GM12892 (cell line): Measurements from ENCODE around the gene HOXA11. TPM values are rescaled to one million over a fixed set of nuclear protein-coding genes. Genes with fewer than 3 reads are reported as not detected.

Experiments
- DNase-seq: peaks from one replicate; pipeline ENCODE4 v3.0.0; 2011; ENCODE audit not compliant: insufficient read length
- FAIRE-seq: peaks from 2 replicates; lab custom pipeline; 2011; peaks lifted over from hg19 to GRCh38; lab: Jason Lieb, UNC
- POLR2A ChIP-seq: IDR thresholded peaks from 2 replicates; pipeline ENCODE4 v1.6.1; 2011; ENCODE audit warnings: low read depth, low read length, control low read depth
- POLR2AphosphoS5 ChIP-seq: IDR thresholded peaks from 2 replicates; pipeline ENCODE4 v1.6.1; 2011; ENCODE audit warnings: low read depth, low read length, control low read depth
- TAF1 ChIP-seq: IDR thresholded peaks from 2 replicates; pipeline ENCODE4 v1.6.1; 2011; ENCODE audit warnings: low read depth, mild to moderate bottlenecking, control low read depth, low read length, borderline replicate concordance
- polyA plus RNA-seq: library from polyadenylated mRNA; unstranded; fragments of >200 nt; gene quantifications from one replicate; pipeline ENCODE4 v1.2.1, GENCODE V29; 2012; ENCODE audit warnings: missing spikeins, inconsistent platforms; ENCODE audit not compliant: missing spikeins

Gene HOXA11
- polyA plus RNA-seq, result not detected

DNA sequence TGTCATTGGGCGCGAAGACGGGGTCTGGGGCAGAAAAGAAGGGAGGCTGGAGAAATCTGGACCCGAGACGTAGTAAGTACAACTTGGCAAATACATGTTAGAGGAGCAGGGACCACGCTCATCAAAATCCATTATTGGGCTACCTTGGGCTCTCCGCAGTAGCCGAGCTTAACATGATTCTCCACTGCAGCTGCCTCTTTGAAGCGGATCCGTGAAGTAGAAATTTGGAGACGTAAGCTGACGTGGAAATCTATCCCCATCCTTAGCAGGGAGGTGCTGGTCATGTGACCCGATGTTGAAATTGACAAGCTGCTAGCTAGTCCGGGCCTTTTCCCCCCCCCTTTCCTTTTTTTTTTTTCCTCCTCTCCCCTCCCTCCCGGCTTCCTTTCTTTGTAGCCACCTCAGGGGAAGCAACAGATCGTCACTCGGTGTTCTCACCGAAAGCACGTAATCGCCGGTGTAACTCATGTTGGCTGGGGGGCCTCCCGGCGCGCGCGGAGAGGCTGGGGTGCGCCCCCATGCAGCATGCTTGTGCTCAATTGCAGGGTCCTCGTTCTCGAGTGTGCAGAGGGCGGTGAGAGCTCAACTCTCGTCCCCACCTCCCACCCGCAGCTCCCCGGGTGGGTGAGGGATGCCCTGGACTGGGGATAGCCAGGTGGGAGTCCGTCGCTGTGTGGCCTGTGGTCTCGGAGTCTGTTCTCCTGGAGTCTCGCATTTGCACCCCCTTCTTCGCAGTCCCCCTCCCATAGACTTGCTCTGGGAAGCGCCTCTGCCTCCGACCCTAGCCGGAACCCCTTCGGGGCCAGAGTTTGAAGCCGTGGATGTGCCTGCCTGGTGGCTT, at the start of gene HOXA11:
Gene HOXA11 (minus strand): TSS at position 220 of the 841 bp plus-strand sequence. CDS start 88 bp downstream, at position 132.
- DNase-seq (no peak), FAIRE-seq (no peak)
- TF ChIP-seq POLR2A (no peak), POLR2AphosphoS5 (no peak), TAF1 (no peak)

DNA sequence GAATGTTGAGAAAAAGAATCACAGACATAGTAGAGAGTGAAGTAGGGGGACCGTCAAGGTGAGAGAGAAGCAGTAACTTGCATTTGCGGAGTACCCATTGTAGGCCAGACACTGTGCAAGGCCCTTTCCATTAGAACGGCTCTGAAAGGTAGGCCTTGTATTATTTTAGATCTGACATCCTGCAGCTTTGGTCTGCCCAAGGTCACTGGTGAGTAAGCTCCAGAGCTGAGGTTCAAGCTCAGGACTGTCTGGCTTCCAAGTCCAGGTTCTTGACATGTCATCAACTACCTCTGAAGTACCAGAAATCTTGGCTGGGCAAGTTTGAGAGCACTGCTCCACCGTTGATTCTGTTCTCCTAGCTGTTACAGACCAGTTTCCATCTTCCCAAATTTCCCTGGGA, 44.4 kb upstream of the HOXA11 start:
- no peak for TF ChIP-seq POLR2AphosphoS5
- DNase-seq (no peak), FAIRE-seq (no peak)

GRCh38 chr7:27224983-27225934, 40.2 kb upstream of the HOXA11 start:
- TF ChIP-seq TAF1 (no peak), POLR2AphosphoS5 (no peak), POLR2A (no peak)
- FAIRE-seq (no peak), DNase-seq (no peak)

DNA sequence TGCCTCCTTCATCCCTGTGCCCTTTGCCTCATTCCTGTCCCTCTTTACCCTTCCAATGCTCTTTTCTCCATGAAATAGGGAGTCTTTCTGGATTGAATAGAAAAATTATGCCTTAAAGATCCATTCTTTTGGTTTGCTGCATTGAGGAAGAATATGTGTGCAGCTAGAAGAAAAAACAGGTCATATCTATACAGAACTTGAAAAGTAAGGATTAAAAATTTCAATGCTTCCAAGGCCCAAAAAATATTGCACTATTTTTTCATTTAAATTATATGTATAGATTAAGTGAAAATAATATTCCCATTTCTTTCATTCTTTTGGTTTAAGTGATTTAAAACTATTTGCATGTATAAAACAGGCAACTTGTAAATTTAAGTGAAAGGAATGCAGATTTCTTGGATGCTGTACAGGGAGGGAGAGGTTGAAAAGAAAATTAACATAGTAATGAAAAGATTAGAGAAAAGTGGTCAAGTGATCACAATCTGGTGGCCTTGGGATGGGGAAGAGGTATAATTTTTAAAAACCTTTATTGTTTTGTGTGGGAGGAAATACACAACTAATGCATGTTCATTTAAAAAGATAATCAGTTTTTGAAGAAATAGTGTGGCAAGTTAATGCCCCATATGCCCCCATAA, 39.0 kb upstream of the HOXA11 start:
- FAIRE-seq, result no peak

DNA sequence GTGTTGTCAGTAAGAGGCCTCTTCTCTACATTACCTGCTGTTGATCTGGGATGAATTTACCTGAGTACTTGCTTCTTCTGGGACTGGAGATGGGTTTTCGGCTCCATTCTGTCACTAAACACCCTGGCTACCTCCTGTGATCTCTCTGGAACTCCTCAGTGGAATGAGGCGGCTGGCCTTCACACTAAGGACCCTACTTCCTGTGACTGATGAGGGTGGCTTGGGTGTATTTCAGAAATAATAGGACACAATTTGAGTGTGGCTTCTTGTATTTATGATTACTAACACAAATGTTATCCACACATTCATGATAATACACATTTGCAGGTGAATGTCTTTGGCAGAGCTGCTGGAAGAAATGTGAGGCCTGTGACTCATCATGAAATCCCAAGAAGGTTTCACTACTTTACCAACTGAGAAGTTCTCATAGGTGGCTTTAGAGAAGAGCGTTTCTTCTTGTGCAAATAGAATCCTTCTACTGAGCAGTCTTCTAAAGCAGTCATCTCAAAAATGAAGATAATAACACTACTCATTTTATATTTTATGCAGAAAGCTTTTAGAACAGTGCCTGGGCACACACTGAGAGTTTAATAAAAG, 36.3 kb upstream of the HOXA11 start:
- FAIRE-seq, result no peak
- TF ChIP-seq POLR2A (no peak), TAF1 (no peak), POLR2AphosphoS5 (no peak)

More for the DNA sequence above, 39.0 kb upstream of the HOXA11 start:
- no peak for TF ChIP-seq POLR2A
- TF ChIP-seq POLR2AphosphoS5, result no peak
- no peak for TF ChIP-seq TAF1
- no peak for DNase-seq

DNA sequence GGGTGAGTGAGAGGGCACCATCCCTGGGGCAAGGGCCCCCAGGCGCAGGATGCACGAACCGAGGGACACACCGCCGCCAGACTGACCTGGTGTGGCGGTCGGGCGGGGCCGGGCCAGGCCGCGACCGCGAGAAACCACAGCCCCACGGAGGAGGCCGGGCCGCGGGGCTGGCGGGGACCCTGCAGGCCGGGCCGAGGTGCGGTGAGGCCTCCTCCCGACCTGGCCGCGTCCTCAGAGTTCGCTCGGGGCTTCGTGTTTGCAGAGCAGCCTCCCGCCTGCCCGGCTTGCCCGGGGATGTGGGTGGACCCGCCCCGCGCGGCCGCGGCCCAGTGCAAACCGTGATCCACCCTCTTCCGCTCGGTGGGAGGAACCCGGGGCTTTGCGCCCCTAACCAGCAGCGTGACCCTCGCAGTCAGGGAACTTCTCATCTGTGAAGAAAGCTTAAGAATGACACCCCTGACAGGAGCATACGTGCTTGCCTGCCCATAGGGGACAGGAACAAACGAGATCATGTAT, 35.5 kb upstream of the HOXA11 start:
- DNase-seq, result no peak
- FAIRE-seq, result no peak
- TF ChIP-seq POLR2A (no peak), POLR2AphosphoS5 (no peak)

More for the DNA sequence above, 36.3 kb upstream of the HOXA11 start:
- DNase-seq, result no peak

GRCh38 chr7:27219821-27220220, 34.8 kb upstream of the HOXA11 start:
- FAIRE-seq, result no peak
- TF ChIP-seq POLR2AphosphoS5, result no peak
- no peak for TF ChIP-seq TAF1
- no peak for TF ChIP-seq POLR2A
- no peak for DNase-seq

GRCh38 chr7:27217951-27218350, 32.9 kb upstream of the HOXA11 start:
- FAIRE-seq (no peak), DNase-seq (no peak)
- TF ChIP-seq TAF1 (no peak), POLR2A (no peak), POLR2AphosphoS5 (no peak)

GRCh38 chr7:27215356-27215755, 30.3 kb upstream of the HOXA11 start:
- no peak for FAIRE-seq
- DNase-seq, result no peak
- TF ChIP-seq TAF1 (no peak), POLR2AphosphoS5 (no peak), POLR2A (no peak)

DNA sequence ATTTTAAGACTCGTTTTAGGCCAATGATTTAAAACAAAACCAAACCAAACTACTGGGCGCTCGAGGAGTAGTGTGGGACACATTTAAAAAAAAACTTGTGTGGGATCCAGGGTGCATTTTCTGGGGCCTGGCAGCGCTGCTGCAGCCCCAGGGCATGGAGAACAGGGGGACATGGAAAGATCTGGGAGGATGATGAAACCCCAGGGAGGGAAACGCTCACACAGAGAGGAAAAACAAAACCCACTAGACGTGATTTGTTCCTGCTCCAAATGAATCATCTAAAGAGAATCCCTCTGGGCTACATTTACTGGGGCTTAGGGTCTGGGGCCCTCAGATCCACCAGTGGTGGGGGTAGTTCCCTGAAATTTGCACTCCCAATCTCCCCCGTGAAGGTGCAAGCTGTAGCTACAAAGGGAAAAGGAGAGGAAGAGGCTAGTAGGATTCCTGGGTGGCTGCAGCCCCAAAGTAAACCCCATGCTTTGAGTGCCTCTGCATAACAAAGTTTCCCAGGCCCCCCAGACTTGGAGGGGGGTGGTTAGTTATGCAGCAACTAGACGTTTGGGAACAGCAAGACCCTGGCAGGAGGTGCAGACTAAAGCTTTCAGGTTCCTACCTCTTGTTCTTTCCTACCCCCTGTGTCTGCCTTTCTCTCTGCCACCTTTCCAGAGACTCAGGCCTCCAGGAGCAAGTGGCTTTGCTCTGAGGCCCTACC, 29.4 kb upstream of the HOXA11 start:
- TF ChIP-seq POLR2A, result no peak
- no peak for TF ChIP-seq TAF1
- TF ChIP-seq POLR2AphosphoS5, result no peak
- FAIRE-seq, result no peak
- no peak for DNase-seq
